SK-N-SH (cell line): ENCODE results near the gene CHL1. TPM values are rescaled to one million over a fixed set of nuclear protein-coding genes. Genes with fewer than 3 reads are reported as not detected.
A peak's percentile ranks its signal among the peaks of the same experiment; 100 is the strongest.

Experiments used
- CTCF ChIA-PET: fragments of 300-600, 350-600 bp; formaldehyde crosslinking; extraction: SDS; loops from one replicate; lab custom pipeline; 2021; lab: Yijun Ruan, JAX
- POLR2A ChIA-PET: fragments of 350-600 bp; sonication (Branson Sonifier 250); formaldehyde crosslinking; extraction: SDS; loops from one replicate; lab custom pipeline; 2020; ENCODE audit warnings: antibody characterized with exemption, inconsistent platforms; lab: Yijun Ruan, JAX
- DNase-seq: peaks from one replicate; pipeline ENCODE4 v3.0.0; 2012
- H2AFZ ChIP-seq: fragments of 200-600 bp; sonication (generic); 2 replicates; pipeline ENCODE4 v1.8.1; 2016; ENCODE audit warnings: antibody characterized with exemption, mild to moderate bottlenecking, low read depth
- H3F3A ChIP-seq: fragments of 200-600 bp; sonication (generic); replicated peaks from 2 replicates; pipeline ENCODE3; 2016; ENCODE audit warnings: antibody characterized with exemption, mild to moderate bottlenecking; ENCODE audit not compliant: insufficient read depth
- H3K27ac ChIP-seq, 2 experiments: fragments of 200-500 bp in 1 of 2; fragments of 200-600 bp in 1 of 2; sonication (Bioruptor generic) in 1 of 2; sonication (generic), shearing (Covaris generic) in 1 of 2; 2 replicates each; pipeline versions ENCODE4 v1.5.1 to v1.6.1; 2014 to 2016; ENCODE audit warnings: low read depth in 2 of 2, inconsistent platforms in 1 of 2, low read length in 1 of 2, mild to moderate bottlenecking in 1 of 2, mixed read lengths in 1 of 2
- H3K27me3 ChIP-seq: fragments of 200-600 bp; sonication (generic), shearing (Covaris generic); 2 replicates; pipeline ENCODE4 v1.6.1; 2016; ENCODE audit warnings: mixed run types; ENCODE audit not compliant: insufficient read depth
- H3K36me3 ChIP-seq, 2 experiments: fragments of 200-500 bp in 1 of 2; fragments of 200-600 bp in 1 of 2; sonication (Bioruptor generic) in 1 of 2; sonication (generic) in 1 of 2; replicated peaks in 1 of 2; 2 replicates each; pipeline versions ENCODE3 to v1.5.1; 2014 to 2016; ENCODE audit warnings: low read length in 1 of 2, mild to moderate bottlenecking in 1 of 2; ENCODE audit not compliant: insufficient read depth in 2 of 2, control insufficient read depth in 1 of 2
- H3K4me1 ChIP-seq, 2 experiments: fragments of 200-500 bp in 1 of 2; fragments of 200-600 bp in 1 of 2; sonication (Bioruptor generic) in 1 of 2; sonication (generic), shearing (Covaris generic) in 1 of 2; 2 replicates each; pipeline versions ENCODE4 v1.5.1 to v1.6.1; 2014 to 2016; ENCODE audit warnings: low read depth in 1 of 2, low read length in 1 of 2, mixed run types in 1 of 2; ENCODE audit not compliant: insufficient read depth in 2 of 2, control insufficient read depth in 1 of 2
- H3K4me2 ChIP-seq: fragments of 200-600 bp; sonication (generic), shearing (Covaris generic); 2 replicates; pipeline ENCODE4 v1.6.1; 2017; ENCODE audit warnings: mixed run types
- H3K4me3 ChIP-seq, 2 experiments: fragments of 200-500 bp in 1 of 2; fragments of 200-600 bp in 1 of 2; sonication (Bioruptor generic) in 1 of 2; sonication (generic), shearing (Covaris generic) in 1 of 2; 2 replicates each; pipeline versions ENCODE4 v1.5.1 to v1.8.1; 2014 to 2016; ENCODE audit warnings: low read depth in 2 of 2, inconsistent platforms in 1 of 2, low read length in 1 of 2, mild to moderate bottlenecking in 1 of 2, mixed read lengths in 1 of 2, moderate library complexity in 1 of 2
- H3K79me2 ChIP-seq: fragments of 200-600 bp; sonication (generic); 2 replicates; pipeline ENCODE4 v1.8.1; 2017; ENCODE audit warnings: mild to moderate bottlenecking; ENCODE audit not compliant: insufficient read depth
- H3K9ac ChIP-seq: fragments of 200-600 bp; sonication (generic); 2 replicates; pipeline ENCODE4 v1.6.1; 2017; ENCODE audit warnings: mixed run types
- H3K9me2 ChIP-seq: fragments of 200-600 bp; sonication (generic); 2 replicates; pipeline ENCODE4 v1.6.1; 2017; ENCODE audit warnings: mixed run types
- H3K9me3 ChIP-seq: fragments of 200-600 bp; sonication (generic); 2 replicates; pipeline ENCODE4 v1.6.1; 2017; ENCODE audit warnings: mixed run types, mild to moderate bottlenecking, moderate library complexity
- H4K20me1 ChIP-seq: fragments of 200-600 bp; sonication (generic); 2 replicates; pipeline ENCODE4 v1.6.1; 2017; ENCODE audit warnings: mild to moderate bottlenecking, mixed run types; ENCODE audit not compliant: insufficient read depth
- CHD2 ChIP-seq: fragments of 150-350 bp; IDR thresholded peaks from 2 replicates; pipeline ENCODE4 v1.6.1; 2018; ENCODE audit warnings: low read length; ENCODE audit not compliant: partially characterized antibody
- ELF1 ChIP-seq: IDR thresholded peaks from 2 replicates; pipeline ENCODE4 v1.4.0; 2012
- FOSL2 ChIP-seq: IDR thresholded peaks from 2 replicates; pipeline ENCODE4 v1.4.0; 2012; ENCODE audit warnings: low read depth, mild to moderate bottlenecking, moderate library complexity, borderline replicate concordance
- GATA2 ChIP-seq: sonication (generic); formaldehyde crosslinking; IDR thresholded peaks from 2 replicates; pipeline ENCODE4 v1.5.0; 2020; ENCODE audit warnings: mild to moderate bottlenecking, missing genetic modification reagents
- NFIC ChIP-seq: IDR thresholded peaks from 2 replicates; pipeline ENCODE4 v1.4.0; 2012; ENCODE audit warnings: borderline replicate concordance
- POLR2AphosphoS5 ChIP-seq: IDR thresholded peaks from 2 replicates; pipeline ENCODE4 v1.6.1; 2012; ENCODE audit warnings: low read depth, low read length
- RAD21 ChIP-seq: IDR thresholded peaks from 2 replicates; pipeline ENCODE4 v1.6.1; 2012; ENCODE audit warnings: mild to moderate bottlenecking, low read length
- RCOR1 ChIP-seq: fragments of 150-350 bp; IDR thresholded peaks from 2 replicates; pipeline ENCODE4 v1.6.1; 2017; ENCODE audit warnings: antibody characterized with exemption, low read length
- RFX5 ChIP-seq: IDR thresholded peaks from 2 replicates; pipeline ENCODE4 v1.6.1; 2012; ENCODE audit warnings: mild to moderate bottlenecking, improper control_type of control experiment, low read length
- SIN3A ChIP-seq: IDR thresholded peaks from 2 replicates; pipeline ENCODE4 v1.6.1; 2012; ENCODE audit warnings: low read depth, mild to moderate bottlenecking, low read length, moderate library complexity, borderline replicate concordance
- TCF12 ChIP-seq: IDR thresholded peaks from 2 replicates; pipeline ENCODE4 v1.4.0; 2012
- WGBS: methylation state at CpG from one replicate; pipeline ENCODE4 v1.1.6; 2017; ENCODE audit warnings: low lambda C conversion rate; 5-methylcytosine and 5-hydroxymethylcytosine counted together
- polyA plus RNA-seq, 3 experiments: library from polyadenylated mRNA; depleted of rRNA; stranded (reverse); fragments of >200 nt; gene quantifications; 2 replicates each; pipeline ENCODE4 v1.2.3, GENCODE V29; 2012
- TF ChIP-seq, protein P1 (sequence below): IDR thresholded peaks from 2 replicates; pipeline ENCODE4 v1.4.0; 2012; ENCODE audit warnings: low read depth
- TF ChIP-seq, protein P2 (sequence below): IDR thresholded peaks from 2 replicates; pipeline ENCODE4 v1.6.1; 2012; ENCODE audit warnings: mild to moderate bottlenecking, low read depth, low read length, moderate library complexity
- TF ChIP-seq, protein P3 (sequence below): fragments of 150-350 bp; IDR thresholded peaks from 2 replicates; pipeline ENCODE4 v1.6.1; 2017; ENCODE audit warnings: antibody characterized with exemption, low read length, low read depth, borderline replicate concordance

Gene CHL1
- polyA plus RNA-seq, 1 of the 3 experiments (the other 2 are of a cell fraction): not detected

DNA sequence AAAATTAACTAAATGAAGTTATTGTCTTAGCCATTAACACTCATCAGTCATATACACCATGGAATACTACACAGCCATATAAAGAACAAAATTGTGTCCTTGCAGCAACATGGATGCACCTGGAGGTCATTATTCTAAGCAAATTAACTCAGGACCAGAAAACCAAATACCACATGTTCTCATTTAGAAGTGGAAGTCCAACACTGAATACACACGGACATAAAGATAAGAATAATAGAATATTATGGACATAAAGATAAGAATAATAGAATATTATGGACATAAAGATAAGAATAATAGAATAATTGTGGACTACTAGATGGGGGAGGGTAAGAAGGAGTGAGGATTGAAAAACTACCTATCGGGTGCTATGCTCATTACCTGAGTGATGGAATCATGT is 122.3 kb downstream of the CHL1 start:
- Histone ChIP-seq H2AFZ (no peak overlapping the region), H3F3A (no peaks in the 10 kb centered on the region), H3K4me3 (no peak overlapping the region), H3K27ac (no peak overlapping the region), H3K4me1 (no peaks in the 10 kb centered on the region), H3K27me3 (no peaks in the 10 kb centered on the region), H3K9me3 (no peaks in the 10 kb centered on the region), H3K9ac (no peak overlapping the region), H3K4me2 (no peak overlapping the region), H4K20me1 (no peaks in the 10 kb centered on the region), H3K36me3 (no peaks in the 10 kb centered on the region), H3K9me2 (no peaks in the 10 kb centered on the region), H3K79me2 (no peaks in the 10 kb centered on the region)
- no peak for DNase-seq
- WGBS: 29% methylated on average over 2 of the region's 2 CpGs
- peak; percentile 37; the same call in 1 of the 2 replicates for TF ChIP-seq RCOR1
- TF ChIP-seq, protein P1, sequence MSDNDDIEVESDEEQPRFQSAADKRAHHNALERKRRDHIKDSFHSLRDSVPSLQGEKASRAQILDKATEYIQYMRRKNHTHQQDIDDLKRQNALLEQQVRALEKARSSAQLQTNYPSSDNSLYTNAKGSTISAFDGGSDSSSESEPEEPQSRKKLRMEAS: no peak
- TF ChIP-seq GATA2 (CRISPR knock-in tag): no peak
- TF ChIP-seq RAD21: no peak
- TF ChIP-seq RFX5: no peak
- ChIA-PET POLR2A (no interaction called here), CTCF (no interaction called here)

DNA sequence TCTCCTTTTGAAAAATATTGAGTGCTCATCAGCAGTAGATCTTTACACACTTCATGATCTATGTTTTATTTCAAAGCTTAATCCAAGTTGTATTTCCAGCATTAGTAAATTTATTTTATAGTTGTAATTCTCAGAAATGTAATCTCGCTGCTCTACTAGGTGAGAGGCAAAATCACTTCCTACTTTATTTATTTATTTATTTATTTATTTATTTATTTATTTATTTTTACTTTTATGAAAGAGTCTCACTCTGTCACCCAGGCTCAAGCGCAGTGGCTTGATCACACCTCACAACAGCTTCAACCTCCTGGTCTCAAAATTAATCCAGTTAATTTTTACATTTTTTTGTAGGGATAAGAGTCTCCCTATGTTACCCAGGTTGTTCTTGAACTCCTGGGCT is 127.9 kb downstream of the CHL1 start:
- Histone ChIP-seq H3F3A (no peaks in the 10 kb centered on the region), H3K36me3 (no peaks in the 10 kb centered on the region), H3K27me3 (no peaks in the 10 kb centered on the region), H3K4me2 (no peak overlapping the region), H3K9me2 (no peaks in the 10 kb centered on the region), H4K20me1 (no peaks in the 10 kb centered on the region), H3K9me3 (no peaks in the 10 kb centered on the region), H3K4me3 (no peak overlapping the region), H3K79me2 (no peaks in the 10 kb centered on the region), H2AFZ (no peak overlapping the region), H3K4me1 (no peaks in the 10 kb centered on the region), H3K27ac (no peak overlapping the region)
- POLR2A ChIA-PET: no interaction called here
- 52% methylated on average over 2 of the region's 2 CpGs for WGBS
- CTCF ChIA-PET: no interaction called here
- TF ChIP-seq CHD2 (no peak), POLR2AphosphoS5 (no peak), TCF12 (no peak)
- TF ChIP-seq, all 33 proteins: peak for 0
- no peak for DNase-seq
- H3K9ac ChIP-seq: no peak overlapping the region

DNA sequence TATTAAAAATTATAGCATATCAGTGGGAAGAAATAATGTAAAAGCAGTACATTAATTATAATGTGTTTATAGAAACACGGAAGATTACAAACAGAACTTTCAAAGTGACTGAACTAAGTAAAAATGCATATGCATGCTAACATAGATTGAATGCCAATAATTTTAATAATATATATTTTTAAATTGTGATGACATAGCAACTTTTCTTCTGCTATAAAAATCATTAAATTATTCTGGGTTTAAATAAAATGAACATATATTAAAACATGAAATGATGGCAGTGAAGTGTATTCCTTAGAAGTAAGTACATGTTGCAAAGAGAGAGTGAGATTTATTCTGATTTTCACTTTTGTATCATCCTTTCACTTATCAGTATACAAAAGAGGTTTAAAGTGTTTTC is 128.9 kb downstream of the CHL1 start:
- no peaks in the 10 kb centered on the region for H3K79me2 ChIP-seq
- H3K9me3 ChIP-seq: no peaks in the 10 kb centered on the region
- no peak overlapping the region for H3K4me2 ChIP-seq
- H2AFZ ChIP-seq: 0 out of 2 replicates have a peak overlapping the region, but pooled peaks have one; percentile 11
- TF ChIP-seq RAD21 (no peak), FOSL2 (no peak), NFIC (no peak), POLR2AphosphoS5 (no peak), SIN3A (no peak), ELF1 (no peak)
- TF ChIP-seq, protein P1: no peak
- TF ChIP-seq, protein P2, sequence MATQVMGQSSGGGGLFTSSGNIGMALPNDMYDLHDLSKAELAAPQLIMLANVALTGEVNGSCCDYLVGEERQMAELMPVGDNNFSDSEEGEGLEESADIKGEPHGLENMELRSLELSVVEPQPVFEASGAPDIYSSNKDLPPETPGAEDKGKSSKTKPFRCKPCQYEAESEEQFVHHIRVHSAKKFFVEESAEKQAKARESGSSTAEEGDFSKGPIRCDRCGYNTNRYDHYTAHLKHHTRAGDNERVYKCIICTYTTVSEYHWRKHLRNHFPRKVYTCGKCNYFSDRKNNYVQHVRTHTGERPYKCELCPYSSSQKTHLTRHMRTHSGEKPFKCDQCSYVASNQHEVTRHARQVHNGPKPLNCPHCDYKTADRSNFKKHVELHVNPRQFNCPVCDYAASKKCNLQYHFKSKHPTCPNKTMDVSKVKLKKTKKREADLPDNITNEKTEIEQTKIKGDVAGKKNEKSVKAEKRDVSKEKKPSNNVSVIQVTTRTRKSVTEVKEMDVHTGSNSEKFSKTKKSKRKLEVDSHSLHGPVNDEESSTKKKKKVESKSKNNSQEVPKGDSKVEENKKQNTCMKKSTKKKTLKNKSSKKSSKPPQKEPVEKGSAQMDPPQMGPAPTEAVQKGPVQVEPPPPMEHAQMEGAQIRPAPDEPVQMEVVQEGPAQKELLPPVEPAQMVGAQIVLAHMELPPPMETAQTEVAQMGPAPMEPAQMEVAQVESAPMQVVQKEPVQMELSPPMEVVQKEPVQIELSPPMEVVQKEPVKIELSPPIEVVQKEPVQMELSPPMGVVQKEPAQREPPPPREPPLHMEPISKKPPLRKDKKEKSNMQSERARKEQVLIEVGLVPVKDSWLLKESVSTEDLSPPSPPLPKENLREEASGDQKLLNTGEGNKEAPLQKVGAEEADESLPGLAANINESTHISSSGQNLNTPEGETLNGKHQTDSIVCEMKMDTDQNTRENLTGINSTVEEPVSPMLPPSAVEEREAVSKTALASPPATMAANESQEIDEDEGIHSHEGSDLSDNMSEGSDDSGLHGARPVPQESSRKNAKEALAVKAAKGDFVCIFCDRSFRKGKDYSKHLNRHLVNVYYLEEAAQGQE: no peak
- TF ChIP-seq, protein P3, sequence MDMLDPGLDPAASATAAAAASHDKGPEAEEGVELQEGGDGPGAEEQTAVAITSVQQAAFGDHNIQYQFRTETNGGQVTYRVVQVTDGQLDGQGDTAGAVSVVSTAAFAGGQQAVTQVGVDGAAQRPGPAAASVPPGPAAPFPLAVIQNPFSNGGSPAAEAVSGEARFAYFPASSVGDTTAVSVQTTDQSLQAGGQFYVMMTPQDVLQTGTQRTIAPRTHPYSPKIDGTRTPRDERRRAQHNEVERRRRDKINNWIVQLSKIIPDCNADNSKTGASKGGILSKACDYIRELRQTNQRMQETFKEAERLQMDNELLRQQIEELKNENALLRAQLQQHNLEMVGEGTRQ: no peak
- TF ChIP-seq, all 33 proteins: peak for 0
- Histone ChIP-seq H3F3A (no peaks in the 10 kb centered on the region), H3K36me3 (no peaks in the 10 kb centered on the region), H3K27me3 (no peaks in the 10 kb centered on the region), H3K9me2 (no peaks in the 10 kb centered on the region; the same call in 1 of the 2 replicates), H3K9ac (no peak overlapping the region), H3K27ac (no peak overlapping the region), H3K4me1 (no peaks in the 10 kb centered on the region), H3K4me3 (no peak overlapping the region), H4K20me1 (no peaks in the 10 kb centered on the region)
- POLR2A ChIA-PET: no interaction called here
- DNase-seq: no peak
- 52% methylated on average over 1 of the region's 1 CpG for WGBS
- CTCF ChIA-PET: interaction anchor here (1.7 kb wide), 1 partner anchor 29 kb away, joined by 10 read pairs; no protein-coding TSS in a partner anchor
